ENCODE measurements around the gene PTPRD. TPM values are rescaled to one million over a fixed set of nuclear protein-coding genes. Genes with fewer than 3 reads are reported as not detected.

Gene PTPRD
- total RNA-seq, 3 donors from 2014 or later = 0.26 to 0.49 (median 0.28) TPM

DNA sequence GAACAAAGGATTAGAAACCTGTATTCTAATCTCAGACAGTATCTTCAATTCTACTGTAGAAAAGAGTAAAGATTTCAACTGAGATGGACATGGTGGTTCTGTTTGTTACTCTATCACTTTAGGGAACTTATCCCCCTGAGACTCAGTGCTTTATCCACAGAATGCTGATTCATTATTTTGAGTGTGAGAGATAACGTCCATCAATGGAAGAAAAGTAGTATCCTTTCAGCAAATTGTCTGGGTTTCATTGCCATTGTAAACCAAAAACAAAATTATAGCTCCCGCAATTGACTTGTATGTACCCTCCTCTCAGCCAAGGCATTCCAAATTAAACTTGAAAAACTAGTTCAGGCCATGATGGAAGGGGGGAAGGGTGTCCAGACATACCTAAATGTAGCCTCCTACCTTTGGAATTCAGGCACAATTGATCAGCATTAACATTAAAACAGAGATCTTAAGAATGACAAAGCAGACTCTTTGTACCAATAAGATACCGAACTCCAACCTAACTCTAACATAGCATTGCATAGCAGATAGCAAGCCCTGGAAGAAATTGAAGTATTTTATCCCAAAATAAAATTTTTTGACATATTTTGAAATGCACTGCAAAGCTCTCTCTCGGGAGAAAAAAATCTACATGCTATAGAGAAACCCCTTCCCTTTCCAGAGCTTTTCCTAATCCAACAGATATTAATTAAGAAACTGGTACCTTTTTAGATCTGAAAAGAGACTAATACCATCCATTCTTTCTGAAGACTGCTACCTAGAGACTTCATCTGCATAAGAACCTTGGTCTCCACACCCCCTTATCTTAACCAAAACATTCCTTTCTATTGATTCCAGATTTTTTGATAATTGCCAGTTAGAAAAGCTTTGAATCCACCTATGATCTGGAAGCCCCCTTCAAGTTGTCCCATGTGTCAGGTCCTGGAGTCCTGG, 1055.7 kb downstream of the PTPRD start:
- DNase-seq (no peak), ATAC-seq (no peak)
- H3K36me3 Mint-ChIP-seq (ENCODE audit: insufficient read depth) = no peaks in the 10 kb centered on the region
- H3K4me1 Mint-ChIP-seq (ENCODE audit: low read depth) = no peaks in the 10 kb centered on the region
- no peaks in the 10 kb centered on the region for H3K9me3 Mint-ChIP-seq
- no peaks in the 10 kb centered on the region for H3K27me3 Mint-ChIP-seq (ENCODE audit: low read depth)
- no peak overlapping the region for H3K4me3 Mint-ChIP-seq

DNA sequence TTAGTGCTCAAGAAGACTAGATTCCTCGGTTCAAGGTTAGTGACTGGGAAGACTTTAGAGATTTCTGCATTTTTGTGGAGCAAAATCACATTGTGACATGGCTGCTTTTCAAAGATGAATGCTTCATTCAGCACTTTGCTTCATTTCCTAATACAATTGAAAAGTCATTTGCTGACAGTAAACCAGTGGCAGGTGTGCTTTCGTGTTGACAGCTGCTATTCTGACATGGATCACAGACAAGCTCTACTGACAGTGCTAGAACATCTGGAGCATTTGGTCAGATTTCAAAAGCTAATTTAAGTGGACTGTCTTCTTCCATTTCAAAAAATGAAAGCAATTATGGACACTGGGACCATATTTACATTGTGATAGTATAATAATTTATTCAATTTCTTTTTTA, 1060.1 kb downstream of the PTPRD start:
- Mint-ChIP-seq H3K4me1 (ENCODE audit: low read depth) (no peaks in the 10 kb centered on the region), H3K4me3 (no peak overlapping the region), H3K9me3 (no peaks in the 10 kb centered on the region), H3K36me3 (ENCODE audit: insufficient read depth) (no peaks in the 10 kb centered on the region), H3K27me3 (ENCODE audit: low read depth) (no peaks in the 10 kb centered on the region)
- no peak for ATAC-seq
- no peak for DNase-seq

DNA sequence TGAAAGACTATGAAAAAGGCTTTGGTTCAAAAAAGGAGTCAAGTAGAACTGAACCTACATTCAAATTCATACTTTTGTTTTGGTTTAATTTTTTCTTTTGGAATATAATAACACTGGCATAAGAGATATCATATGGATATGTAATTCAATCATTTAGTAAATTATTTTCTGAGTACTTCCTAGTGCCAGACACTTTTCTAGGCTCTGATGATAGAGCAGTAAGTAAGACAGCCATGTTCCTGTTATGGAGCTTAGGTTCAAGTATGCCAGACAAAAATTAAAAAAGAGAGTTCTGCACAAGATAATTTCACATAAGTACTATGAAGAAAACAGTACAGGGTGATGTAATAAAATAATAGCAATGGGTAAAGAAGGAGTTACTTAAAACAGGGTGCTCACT, 1074.0 kb downstream of the PTPRD start:
- peaks cover 10% of the 10 kb centered on the region for H3K9me3 Mint-ChIP-seq
- no peaks in the 10 kb centered on the region for H3K4me1 Mint-ChIP-seq (ENCODE audit: low read depth)
- H3K27me3 Mint-ChIP-seq (ENCODE audit: low read depth) = no peaks in the 10 kb centered on the region
- DNase-seq = no peak
- H3K36me3 Mint-ChIP-seq (ENCODE audit: insufficient read depth) = no peaks in the 10 kb centered on the region
- H3K4me3 Mint-ChIP-seq = no peak overlapping the region
- no peak for ATAC-seq

DNA sequence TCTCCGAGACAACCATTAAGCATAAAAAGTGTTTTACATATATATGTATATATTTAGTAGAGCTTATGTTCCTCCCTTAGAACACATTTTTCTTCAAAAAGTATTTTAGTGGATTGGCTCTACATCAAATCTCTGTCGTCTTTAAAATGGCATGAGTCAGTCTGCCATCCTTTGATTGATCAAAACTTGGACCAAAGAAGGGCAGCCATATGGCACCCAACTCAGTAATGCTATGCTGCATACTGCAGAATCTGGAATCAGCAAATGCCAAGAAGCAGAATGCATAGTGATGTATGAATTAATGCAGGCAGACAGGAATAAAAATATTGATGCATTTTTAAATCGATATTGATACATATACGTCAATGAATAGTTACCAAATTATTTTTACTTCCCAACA, 1074.4 kb downstream of the PTPRD start:
- Mint-ChIP-seq H3K4me3 (no peak overlapping the region), H3K36me3 (ENCODE audit: insufficient read depth) (no peaks in the 10 kb centered on the region), H3K4me1 (ENCODE audit: low read depth) (no peaks in the 10 kb centered on the region), H3K9me3 (peaks cover 10% of the 10 kb centered on the region), H3K27me3 (ENCODE audit: low read depth) (no peaks in the 10 kb centered on the region)
- DNase-seq (no peak), ATAC-seq (no peak)

DNA sequence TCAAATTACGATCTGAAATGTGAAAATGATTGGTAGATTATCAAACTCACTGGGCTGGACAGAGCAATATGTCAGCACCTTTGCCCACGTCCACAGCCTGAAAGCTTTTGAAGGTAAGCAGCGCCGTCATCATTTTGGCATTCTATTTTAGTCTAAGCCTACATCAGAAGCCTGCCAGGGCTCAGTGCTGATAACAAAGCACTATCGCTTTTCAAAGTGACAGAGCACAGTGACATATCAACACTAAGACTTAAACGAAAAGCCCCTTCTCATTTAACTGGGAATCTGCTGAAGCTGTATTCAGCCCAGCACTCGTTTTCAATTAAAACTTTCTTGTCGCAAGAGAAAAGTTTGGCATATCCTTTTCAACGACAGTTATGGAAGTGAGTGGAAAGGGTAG, 1076.3 kb downstream of the PTPRD start:
- peaks cover 6% of the 10 kb centered on the region for H3K9me3 Mint-ChIP-seq

DNA sequence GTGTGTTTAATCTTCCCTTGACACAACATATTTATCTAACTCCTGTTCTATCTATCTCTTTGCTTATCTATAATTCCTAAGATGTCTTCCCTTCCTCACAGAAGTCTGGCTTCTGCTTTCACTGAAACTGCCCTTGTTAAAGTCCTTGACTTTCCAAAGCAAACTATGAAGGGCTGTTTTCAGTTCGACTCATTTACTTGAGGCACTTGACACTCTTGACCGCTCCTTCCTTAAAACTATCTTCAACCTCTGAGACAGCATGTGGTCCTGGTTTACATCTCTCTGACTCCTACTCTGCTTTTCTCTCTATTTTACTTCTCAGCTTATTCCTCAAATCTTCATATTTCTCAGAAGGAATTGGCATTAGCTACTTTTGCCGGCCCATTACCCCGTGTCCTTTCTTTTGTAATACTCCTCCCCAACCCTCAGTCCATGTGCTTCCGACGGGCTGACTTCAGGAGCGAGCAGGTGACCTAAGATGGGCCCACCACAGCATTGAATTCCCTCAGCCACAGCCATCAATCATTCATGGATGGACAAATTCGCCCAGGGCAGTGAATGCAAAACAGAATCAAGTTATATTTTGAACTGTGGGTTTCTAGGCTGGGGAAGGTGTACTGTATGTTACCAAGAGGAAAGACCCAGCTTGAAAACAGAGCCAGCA, 1089.2 kb downstream of the PTPRD start:
- Mint-ChIP-seq H3K36me3 (ENCODE audit: insufficient read depth) (no peaks in the 10 kb centered on the region), H3K27me3 (ENCODE audit: low read depth) (no peaks in the 10 kb centered on the region), H3K4me1 (ENCODE audit: low read depth) (no peaks in the 10 kb centered on the region), H3K4me3 (no peak overlapping the region), H3K9me3 (peaks cover 4% of the 10 kb centered on the region)
- DNase-seq (no peak), ATAC-seq (no peak)

More for the DNA sequence above, 1076.3 kb downstream of the PTPRD start:
- Mint-ChIP-seq H3K4me3 (no peak overlapping the region), H3K4me1 (ENCODE audit: low read depth) (no peaks in the 10 kb centered on the region), H3K27me3 (ENCODE audit: low read depth) (no peaks in the 10 kb centered on the region), H3K36me3 (ENCODE audit: insufficient read depth) (no peaks in the 10 kb centered on the region)
- ATAC-seq (no peak), DNase-seq (no peak)

DNA sequence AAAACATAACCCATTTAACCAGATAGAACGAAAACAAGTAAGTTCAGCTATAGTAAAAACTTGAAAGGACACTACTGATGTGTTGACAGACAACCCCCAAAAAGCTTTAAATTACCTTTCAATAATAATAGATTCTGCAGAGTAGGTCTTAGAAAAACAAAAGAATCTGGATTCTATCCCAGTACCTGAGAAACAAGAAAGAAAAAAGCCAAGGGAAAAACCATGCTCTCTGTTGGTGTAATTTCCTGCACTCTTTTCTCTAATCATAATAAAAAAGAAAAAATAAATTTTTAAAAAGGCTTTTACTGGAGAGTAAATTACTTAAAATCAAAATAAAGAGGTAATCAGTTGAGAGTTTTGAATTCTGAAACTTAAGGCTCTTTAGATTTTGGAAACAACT, 1090.4 kb downstream of the PTPRD start:
- Mint-ChIP-seq H3K27me3 (ENCODE audit: low read depth) (no peaks in the 10 kb centered on the region), H3K4me1 (ENCODE audit: low read depth) (no peaks in the 10 kb centered on the region), H3K4me3 (no peak overlapping the region), H3K9me3 (no peaks in the 10 kb centered on the region), H3K36me3 (ENCODE audit: insufficient read depth) (no peaks in the 10 kb centered on the region)
- DNase-seq (no peak), ATAC-seq (no peak)

DNA sequence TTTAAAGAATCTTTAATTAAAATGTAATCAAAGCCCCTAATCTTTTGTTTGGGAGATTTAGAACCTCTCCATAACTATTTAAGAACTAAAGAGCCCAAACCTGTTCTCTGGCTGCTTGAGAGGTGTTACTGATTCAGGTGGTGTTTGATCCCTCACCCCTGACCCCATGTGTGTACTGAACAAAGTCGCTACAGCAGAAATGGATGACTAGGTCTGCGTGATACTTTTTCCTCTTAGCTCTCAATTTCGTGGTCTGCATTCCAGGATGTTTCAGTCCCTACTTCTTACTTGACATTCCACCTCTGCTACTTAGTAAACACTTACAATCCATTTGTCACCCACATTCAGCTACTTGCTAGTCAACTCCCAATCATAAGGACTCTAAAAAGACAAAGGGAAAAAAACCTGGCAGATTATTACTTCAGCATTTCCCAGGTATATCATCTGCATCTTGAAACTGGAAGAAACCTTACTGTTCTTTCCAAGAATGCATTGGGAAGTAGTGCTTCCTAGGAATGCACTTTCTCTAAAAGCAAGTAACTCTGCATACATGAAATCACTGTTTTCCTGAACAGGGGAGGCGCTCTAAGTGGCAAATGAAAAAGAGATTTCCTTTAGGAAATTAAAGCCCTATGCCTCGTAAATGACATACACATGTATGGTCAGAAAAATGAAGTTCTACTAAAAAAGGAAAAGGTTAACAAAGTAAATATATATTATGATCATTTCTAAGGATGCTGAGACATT, 1091.6 kb downstream of the PTPRD start:
- Mint-ChIP-seq H3K4me3 (no peak overlapping the region), H3K36me3 (ENCODE audit: insufficient read depth) (no peaks in the 10 kb centered on the region), H3K9me3 (no peaks in the 10 kb centered on the region), H3K27me3 (ENCODE audit: low read depth) (no peaks in the 10 kb centered on the region), H3K4me1 (ENCODE audit: low read depth) (no peaks in the 10 kb centered on the region)
- DNase-seq (no peak), ATAC-seq (no peak)

DNA sequence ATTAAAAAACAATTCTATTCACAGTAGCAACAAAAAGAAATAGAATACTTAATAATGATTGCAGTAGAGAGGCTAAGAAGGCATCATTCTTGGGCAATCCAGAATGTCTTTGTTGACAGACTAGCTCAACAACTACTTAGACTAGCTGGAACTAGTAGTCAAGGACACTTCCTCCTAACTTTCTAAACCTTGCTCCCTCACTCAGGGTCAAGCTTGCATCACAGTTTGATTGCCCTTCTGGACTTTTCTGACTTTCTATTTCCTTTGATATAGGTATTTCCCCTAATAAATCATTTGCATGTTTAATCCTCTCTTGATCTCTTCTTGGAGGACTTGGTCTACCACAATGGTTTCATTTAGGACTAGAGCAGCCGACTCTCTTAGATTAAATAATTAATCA, 1107.9 kb downstream of the PTPRD start:
- DNase-seq = no peak
- Mint-ChIP-seq H3K9me3 (peaks cover 4% of the 10 kb centered on the region), H3K4me1 (ENCODE audit: low read depth) (no peaks in the 10 kb centered on the region), H3K27me3 (ENCODE audit: low read depth) (no peaks in the 10 kb centered on the region), H3K4me3 (no peak overlapping the region), H3K36me3 (ENCODE audit: insufficient read depth) (no peaks in the 10 kb centered on the region)
- no peak for ATAC-seq

DNA sequence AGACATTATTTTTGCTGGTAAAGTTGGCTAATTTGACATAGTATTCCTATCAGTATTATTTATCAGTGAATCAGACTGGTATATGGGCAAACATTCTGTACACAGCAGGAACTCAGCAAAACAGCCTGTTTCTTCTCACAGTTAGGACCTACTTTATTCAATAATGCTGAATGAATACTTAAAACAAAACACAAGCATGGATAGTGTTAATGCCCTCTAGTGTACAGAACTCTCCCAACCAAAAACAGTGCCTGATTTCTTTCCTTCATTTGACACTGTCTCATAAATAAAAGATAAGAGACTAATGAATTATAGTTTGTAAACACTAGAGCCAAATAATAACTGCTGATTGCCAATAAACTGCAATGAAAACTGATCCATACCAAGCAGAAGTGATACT, 1113.3 kb downstream of the PTPRD start:
- no peaks in the 10 kb centered on the region for H3K27me3 Mint-ChIP-seq (ENCODE audit: low read depth)
- ATAC-seq (no peak), DNase-seq (no peak)
- H3K9me3 Mint-ChIP-seq = peaks cover 26% of the 10 kb centered on the region
- no peaks in the 10 kb centered on the region for H3K36me3 Mint-ChIP-seq (ENCODE audit: insufficient read depth)
- H3K4me1 Mint-ChIP-seq (ENCODE audit: low read depth) = no peaks in the 10 kb centered on the region
- H3K4me3 Mint-ChIP-seq = no peak overlapping the region

DNA sequence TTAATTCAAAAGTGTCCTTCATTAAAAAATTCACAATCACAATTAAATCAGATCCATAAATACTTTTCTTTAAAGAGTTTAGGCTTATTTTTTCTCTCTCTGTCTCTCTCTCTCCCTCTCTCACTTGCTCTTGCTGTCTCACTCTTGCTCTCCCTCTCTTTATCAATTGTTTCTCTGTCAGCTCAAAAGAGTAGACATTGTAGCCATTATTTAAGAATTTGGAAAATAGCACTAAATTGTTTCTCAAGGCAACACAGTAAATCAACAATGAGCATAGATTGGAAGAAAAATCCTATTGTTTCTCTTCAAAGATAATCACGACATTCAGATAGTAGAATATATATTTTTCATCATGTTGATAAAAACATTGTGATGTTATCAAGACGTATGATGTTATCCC, 1114.0 kb downstream of the PTPRD start:
- no peak overlapping the region for H3K4me3 Mint-ChIP-seq
- peaks cover 33% of the 10 kb centered on the region for H3K9me3 Mint-ChIP-seq
- no peak for ATAC-seq
- no peak for DNase-seq
- H3K27me3 Mint-ChIP-seq (ENCODE audit: low read depth) = no peaks in the 10 kb centered on the region
- no peaks in the 10 kb centered on the region for H3K36me3 Mint-ChIP-seq (ENCODE audit: insufficient read depth)
- no peaks in the 10 kb centered on the region for H3K4me1 Mint-ChIP-seq (ENCODE audit: low read depth)

DNA sequence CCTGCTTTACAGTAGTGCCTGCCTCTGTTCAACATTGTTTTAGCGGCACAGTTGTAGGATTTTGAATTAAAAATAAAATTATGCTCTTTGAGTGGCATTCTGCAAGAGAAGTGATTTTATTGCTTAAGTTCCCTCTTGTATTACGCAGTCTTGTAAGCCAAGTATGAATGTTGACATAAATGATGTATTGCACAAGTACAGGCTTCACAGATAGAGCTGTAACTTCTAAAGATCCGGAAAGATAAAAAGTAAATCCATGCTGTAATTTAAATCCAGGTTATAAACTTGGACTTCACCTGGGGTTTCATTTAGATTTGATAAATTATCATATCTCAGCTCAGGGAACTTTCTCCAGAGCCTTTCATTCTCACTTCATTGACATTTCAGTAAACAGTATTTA, 1114.7 kb downstream of the PTPRD start:
- Mint-ChIP-seq H3K9me3 (peaks cover 33% of the 10 kb centered on the region), H3K4me1 (ENCODE audit: low read depth) (no peaks in the 10 kb centered on the region), H3K36me3 (ENCODE audit: insufficient read depth) (no peaks in the 10 kb centered on the region), H3K4me3 (no peak overlapping the region), H3K27me3 (ENCODE audit: low read depth) (no peaks in the 10 kb centered on the region)
- DNase-seq = no peak
- no peak for ATAC-seq

DNA sequence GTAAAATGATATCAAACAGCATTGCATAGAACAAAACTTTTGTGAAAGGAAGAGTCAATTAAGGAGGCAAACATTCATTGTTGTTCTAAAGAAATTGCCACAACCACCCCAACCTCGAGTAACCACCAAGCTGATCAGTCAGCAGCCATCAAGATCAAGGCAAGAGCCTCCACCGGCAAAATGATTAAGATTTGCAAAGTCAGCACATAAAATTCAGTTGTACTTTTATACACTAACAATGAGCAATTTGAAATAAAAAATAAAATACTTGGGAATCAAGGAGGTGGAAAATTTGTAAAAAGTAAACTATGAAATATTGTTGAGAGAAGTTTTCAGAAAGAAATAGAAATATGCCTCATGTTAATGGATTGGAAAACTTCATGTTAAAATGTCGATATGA, 1118.5 kb downstream of the PTPRD start:
- ATAC-seq = no peak
- no peaks in the 10 kb centered on the region for H3K4me1 Mint-ChIP-seq (ENCODE audit: low read depth)
- H3K36me3 Mint-ChIP-seq (ENCODE audit: insufficient read depth) = no peaks in the 10 kb centered on the region
- H3K4me3 Mint-ChIP-seq = no peak overlapping the region
- no peaks in the 10 kb centered on the region for H3K27me3 Mint-ChIP-seq (ENCODE audit: low read depth)
- DNase-seq = no peak
- H3K9me3 Mint-ChIP-seq = peaks cover 41% of the 10 kb centered on the region

DNA sequence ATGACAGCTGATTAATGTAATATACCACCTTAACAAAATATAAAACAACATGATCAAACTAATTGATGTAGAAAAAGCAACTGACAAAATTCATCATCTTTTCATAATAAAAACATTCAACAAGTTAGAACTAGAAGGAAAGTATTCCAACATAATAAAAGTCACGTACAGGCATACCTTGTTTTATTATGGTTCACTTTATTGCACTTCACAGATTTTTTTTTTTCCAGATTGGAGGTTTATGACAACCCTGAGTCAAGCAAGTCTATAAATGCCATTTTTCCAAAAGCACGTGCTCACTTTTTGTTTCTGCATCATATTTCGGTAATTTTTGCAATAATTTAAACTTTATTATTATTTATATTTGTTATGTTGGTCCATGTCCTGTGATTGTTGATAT, 1120.3 kb downstream of the PTPRD start:
- no peaks in the 10 kb centered on the region for H3K36me3 Mint-ChIP-seq (ENCODE audit: insufficient read depth)
- no peak for ATAC-seq
- H3K9me3 Mint-ChIP-seq = peaks cover 39% of the 10 kb centered on the region
- no peak for DNase-seq
- H3K27me3 Mint-ChIP-seq (ENCODE audit: low read depth) = no peaks in the 10 kb centered on the region
- no peaks in the 10 kb centered on the region for H3K4me1 Mint-ChIP-seq (ENCODE audit: low read depth)
- no peak overlapping the region for H3K4me3 Mint-ChIP-seq

Measured in activated T-cell treated with anti-CD3 and anti-CD28 coated beads, Interleukin-2, amount 50 U/mL, for 4 hours (primary cell).